H1 (cell line): ENCODE data around the gene NAP1L1. TPM values are rescaled to one million over a fixed set of nuclear protein-coding genes. Genes with fewer than 3 reads are reported as not detected.

ENCODE experiments used
- CTCF ChIA-PET: fragments of 300-600 bp; sonication (Branson Sonifier 250); formaldehyde crosslinking; loops from one replicate; lab custom pipeline; 2021; ENCODE audit not compliant: partially characterized antibody; lab: Charles Lee
- POLR2A ChIA-PET: fragments of 300-600 bp; sonication (Branson Sonifier 250); formaldehyde crosslinking; loops from one replicate; lab custom pipeline; 2021; ENCODE audit warnings: inconsistent platforms; ENCODE audit not compliant: partially characterized antibody; lab: Charles Lee
- DNase-seq, 2 experiments: peaks; one replicate each; pipeline versions ENCODE4 v3.0.0 to v3.0.0-alpha.2; 2010 to 2022; ENCODE audit warnings: low spot score in 2 of 2, low read depth in 1 of 2, mixed read lengths in 1 of 2
- FAIRE-seq: peaks from 2 replicates; lab custom pipeline; 2011; peaks lifted over from hg19 to GRCh38; lab: Jason Lieb, UNC
- H2AFZ ChIP-seq: 2 replicates; pipeline ENCODE4 v1.8.1; 2012; ENCODE audit warnings: low read length, inconsistent platforms
- H2AK5ac ChIP-seq: 2 replicates; pipeline ENCODE4 v1.6.1; 2013; ENCODE audit warnings: low read depth, low read length
- H2BK120ac ChIP-seq: replicated peaks from 2 replicates; pipeline ENCODE3; 2013; ENCODE audit warnings: low read depth, low read length, inconsistent platforms
- H2BK12ac ChIP-seq: 2 replicates; pipeline ENCODE4 v1.6.1; 2013; ENCODE audit warnings: low read depth, low read length
- H2BK15ac ChIP-seq: 2 replicates; pipeline ENCODE4 v1.6.1; 2013; ENCODE audit warnings: low read length
- H2BK20ac ChIP-seq: 2 replicates; pipeline ENCODE4 v1.6.1; 2013; ENCODE audit warnings: low read length
- H2BK5ac ChIP-seq: 2 replicates; pipeline ENCODE4 v1.6.1; 2013; ENCODE audit warnings: low read depth, low read length
- H3K14ac ChIP-seq: 2 replicates; pipeline ENCODE4 v1.6.1; 2013; ENCODE audit warnings: inconsistent platforms; ENCODE audit not compliant: insufficient read length
- H3K18ac ChIP-seq: 2 replicates; pipeline ENCODE4 v1.6.1; 2013; ENCODE audit warnings: low read length; ENCODE audit errors: extremely low read depth
- H3K23ac ChIP-seq: 2 replicates; pipeline ENCODE4 v1.6.1; 2013; ENCODE audit warnings: inconsistent platforms; ENCODE audit not compliant: insufficient read length
- H3K23me2 ChIP-seq: 2 replicates; pipeline ENCODE4 v1.6.1; 2013; ENCODE audit warnings: low read depth, low read length
- H3K27ac ChIP-seq: 2 replicates; pipeline ENCODE4 v1.6.1; 2011; ENCODE audit warnings: low read depth, low read length, inconsistent platforms
- H3K27me3 ChIP-seq, 4 experiments: replicated peaks in 1 of 4; 1 replicate in 1 of 4; 2 replicates in 3 of 4; pipeline versions ENCODE4 v1.6.1 to v1.8.1; 2011 to 2013; ENCODE audit warnings: low read length in 3 of 4, mild to moderate bottlenecking in 3 of 4, inconsistent platforms in 2 of 4, mixed read lengths in 2 of 4, moderate library complexity in 1 of 4; ENCODE audit not compliant: control insufficient read depth in 3 of 4, insufficient read depth in 3 of 4; ENCODE audit errors: extremely low read depth in 1 of 4
- H3K36me3 ChIP-seq, 4 experiments: 2 replicates each; pipeline versions ENCODE4 v1.6.1 to v1.8.1; 2011 to 2013; ENCODE audit warnings: mild to moderate bottlenecking in 4 of 4, low read length in 3 of 4, moderate library complexity in 2 of 4, control low read depth in 1 of 4, inconsistent platforms in 1 of 4; ENCODE audit not compliant: insufficient read depth in 4 of 4, control insufficient read depth in 2 of 4
- H3K4ac ChIP-seq: replicated peaks from 2 replicates; pipeline ENCODE3; 2013; ENCODE audit warnings: low read length, low read depth, mixed read lengths, inconsistent platforms; ENCODE audit not compliant: insufficient read length
- H3K4me1 ChIP-seq, 4 experiments: replicated peaks in 1 of 4; 1 replicate in 1 of 4; 2 replicates in 3 of 4; pipeline versions ENCODE4 v1.6.1 to v1.8.1; 2011 to 2013; ENCODE audit warnings: low read length in 3 of 4, inconsistent platforms in 2 of 4, mixed read lengths in 1 of 4; ENCODE audit not compliant: insufficient read depth in 4 of 4, control insufficient read depth in 3 of 4
- H3K4me2 ChIP-seq, 2 experiments: 2 replicates each; pipeline versions ENCODE4 v1.6.1 to v1.8.1; 2011 to 2013; ENCODE audit warnings: low read depth in 2 of 2, low read length in 2 of 2, control low read depth in 1 of 2, inconsistent platforms in 1 of 2, mild to moderate bottlenecking in 1 of 2; ENCODE audit not compliant: insufficient read depth in 1 of 2
- H3K4me3 ChIP-seq, 4 experiments: fragments of 200-600, 300-600 bp in 1 of 4; sonication (generic), shearing (Covaris generic), sonication (Bioruptor Twin) in 1 of 4; 2 replicates each; pipeline versions ENCODE4 v1.5.1 to v1.8.1; 2011 to 2016; ENCODE audit warnings: low read length in 4 of 4, low read depth in 3 of 4, control low read depth in 2 of 4, inconsistent platforms in 2 of 4, mild to moderate bottlenecking in 2 of 4, mixed read lengths in 1 of 4, moderate library complexity in 1 of 4; ENCODE audit not compliant: insufficient read depth in 2 of 4; ENCODE audit errors: extremely low read depth in 1 of 4
- H3K56ac ChIP-seq: replicated peaks from 2 replicates; pipeline ENCODE3; 2013; ENCODE audit warnings: low read depth, mild to moderate bottlenecking, mixed read lengths, low read length, inconsistent platforms; ENCODE audit not compliant: insufficient read length
- H3K79me1 ChIP-seq: 2 replicates; pipeline ENCODE4 v1.6.1; 2013; ENCODE audit warnings: low read depth, low read length, control low read depth
- H3K79me2 ChIP-seq, 2 experiments: 2 replicates each; pipeline versions ENCODE4 v1.6.1 to v1.8.1; 2012 to 2013; ENCODE audit warnings: low read length in 2 of 2, mild to moderate bottlenecking in 2 of 2, inconsistent platforms in 1 of 2; ENCODE audit not compliant: insufficient read depth in 2 of 2, control insufficient read depth in 1 of 2
- H3K9ac ChIP-seq, 4 experiments: replicated peaks in 1 of 4; 1 replicate in 1 of 4; 2 replicates in 3 of 4; pipeline versions ENCODE4 v1.6.1 to v1.8.1; 2011 to 2013; ENCODE audit warnings: low read depth in 3 of 4, low read length in 3 of 4, control low read depth in 2 of 4, mild to moderate bottlenecking in 2 of 4, moderate library complexity in 2 of 4, inconsistent platforms in 1 of 4; ENCODE audit errors: extremely low read depth in 1 of 4
- H3K9me3 ChIP-seq, 2 experiments: 2 replicates each; pipeline versions ENCODE4 v1.6.1 to v1.8.1; 2012 to 2013; ENCODE audit warnings: mild to moderate bottlenecking in 2 of 2, moderate library complexity in 2 of 2, control low read depth in 1 of 2, inconsistent platforms in 1 of 2, low read depth in 1 of 2, low read length in 1 of 2, mixed read lengths in 1 of 2; ENCODE audit not compliant: insufficient read depth in 2 of 2
- H4K20me1 ChIP-seq, 2 experiments: replicated peaks in 1 of 2; 2 replicates each; pipeline versions ENCODE3 to v1.8.1; 2011 to 2013; ENCODE audit warnings: inconsistent platforms in 2 of 2, low read length in 2 of 2, mild to moderate bottlenecking in 1 of 2; ENCODE audit not compliant: insufficient read depth in 2 of 2, control insufficient read depth in 1 of 2
- H4K5ac ChIP-seq: 2 replicates; pipeline ENCODE4 v1.6.1; 2013; ENCODE audit warnings: low read length, low read depth, mixed read lengths, inconsistent platforms; ENCODE audit not compliant: insufficient read length
- H4K8ac ChIP-seq: 2 replicates; pipeline ENCODE4 v1.8.0; 2013; ENCODE audit warnings: mild to moderate bottlenecking, moderate library complexity, low read length, inconsistent platforms; ENCODE audit not compliant: insufficient read depth; ENCODE audit errors: extremely low read depth
- H4K91ac ChIP-seq: replicated peaks from 2 replicates; pipeline ENCODE3; 2013; ENCODE audit warnings: low read length, mixed read lengths, inconsistent platforms; ENCODE audit not compliant: insufficient read length
- EZH2 ChIP-seq: fragments of 200-600 bp; sonication (generic); IDR thresholded peaks from 2 replicates; pipeline ENCODE4 v1.7.1; 2012; ENCODE audit warnings: low read depth, mild to moderate bottlenecking, moderate library complexity, low read length, inconsistent platforms; ENCODE audit not compliant: severe bottlenecking
- JUND ChIP-seq: IDR thresholded peaks from 2 replicates; pipeline ENCODE4 v1.6.1; 2011; ENCODE audit warnings: mild to moderate bottlenecking, improper control_type of control experiment, low read length
- SP1 ChIP-seq: IDR thresholded peaks from 2 replicates; pipeline ENCODE4 v1.6.1; 2011; ENCODE audit warnings: low read depth, low read length
- WGBS, 2 experiments: shearing (Covaris generic) in 1 of 2; methylation state at CpG; one replicate each; pipeline versions ENCODE4 v1.1.6 to v1.1.7; 2013 to 2015; ENCODE audit warnings: low lambda C conversion rate in 2 of 2, mixed read lengths in 2 of 2, inconsistent platforms in 1 of 2, low coverage in 1 of 2, missing lambda C conversion rate in 1 of 2; ENCODE audit not compliant: insufficient replicate concordance in 2 of 2, insufficient coverage in 1 of 2, insufficient read length in 1 of 2; ENCODE audit errors: extremely low coverage in 1 of 2, missing lambda C conversion rate in 1 of 2; 5-methylcytosine and 5-hydroxymethylcytosine counted together
- polyA plus RNA-seq, 7 experiments: library from polyadenylated mRNA; depleted of rRNA in 3 of 7; stranded (reverse) in 5 of 7; unstranded in 2 of 7; fragments of >200 nt in 5 of 7; fragments of 200-250 nt in 2 of 7; gene quantifications; 1 replicate in 5 of 7; 2 replicates in 1 of 7; 4 replicates in 1 of 7; pipeline versions ENCODE4 v1.2.1 to v1.2.3, GENCODE V29; 2011 to 2013; ENCODE audit warnings: missing spikeins in 2 of 7, mixed read lengths in 2 of 7
- total RNA-seq: library from RNA; stranded (reverse); fragmentation: NEBNext Ultra II Directional; extraction: Animal tissue kit (Norgen Biotek cat#: 25700); gene quantifications from 2 replicates; pipeline ENCODE4 v1.2.1, GENCODE V29; 2021

The NAP1L1 gene
- total and polyA plus RNA-seq, 2 of the 8 experiments (the other 6 are each of a cell fraction or from before 2014, with no cell fraction given) = 202 to 1,159 TPM

DNA sequence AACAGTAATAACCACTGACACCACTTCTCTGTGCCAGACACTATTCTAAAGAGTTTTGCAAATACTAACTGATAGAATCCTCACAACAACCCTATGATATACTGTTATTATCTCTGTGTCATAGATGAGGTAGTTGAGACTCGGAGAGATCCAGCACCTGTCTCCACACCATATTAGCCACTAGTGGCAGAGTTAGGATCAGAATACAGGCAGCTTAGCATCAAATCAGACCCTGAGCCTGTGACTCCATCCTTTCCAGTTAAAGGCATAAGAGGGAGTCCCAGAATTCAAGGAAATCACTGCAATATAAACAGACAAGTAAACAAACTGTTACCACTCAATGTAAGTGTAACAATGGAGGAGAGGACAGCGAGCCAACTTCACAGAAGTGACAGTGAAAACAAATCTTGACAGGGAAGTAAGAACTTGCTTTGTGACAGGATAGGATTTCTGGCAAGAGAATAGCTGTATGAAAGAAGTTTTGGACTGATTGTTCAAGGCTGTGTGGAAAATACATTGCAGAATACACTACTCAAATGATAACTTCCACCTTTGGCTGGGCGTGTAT is 11.7 kb upstream of the NAP1L1 start:
- Histone ChIP-seq H3K36me3 (no peaks in the 10 kb centered on the region), H3K4ac (no peak overlapping the region), H2AK5ac (no peak overlapping the region), H3K14ac (no peak overlapping the region), H3K18ac (no peak overlapping the region), H3K27me3 (no peaks in the 10 kb centered on the region), H3K9me3 (no peaks in the 10 kb centered on the region), H4K8ac (no peak overlapping the region), H3K27ac (no peak overlapping the region), H3K4me2 (no peak overlapping the region), H2BK15ac (no peak overlapping the region), H3K23ac (no peak overlapping the region), H3K4me1 (peaks cover 0 to under 1% (median 0%) of the 10 kb centered on the region in 4 experiments; a peak in 1 of 7 replicates), H2BK120ac (no peak overlapping the region), H4K20me1 (no peaks in the 10 kb centered on the region), H3K23me2 (no peaks in the 10 kb centered on the region), H3K9ac (no peak overlapping the region), H2BK20ac (no peak overlapping the region), H3K79me2 (no peaks in the 10 kb centered on the region), H3K56ac (no peak overlapping the region), H3K79me1 (no peaks in the 10 kb centered on the region), H2BK12ac (no peak overlapping the region), H2AFZ (no peak overlapping the region), H4K91ac (no peak overlapping the region), H3K4me3 (no peak overlapping the region), H4K5ac (no peak overlapping the region), H2BK5ac (no peak overlapping the region)
- no peak for DNase-seq
- FAIRE-seq = no peak
- ChIA-PET CTCF (interaction anchor here (1.7 kb wide), 1 partner anchor 20 kb away, joined by 3 read pairs; no protein-coding TSS in a partner anchor), POLR2A (interaction anchor here (1.1 kb wide), 1 partner anchor 12 kb away, joined by 4 read pairs; the partner anchor contains the start of gene NAP1L1)
- 84% methylated on average over 3 of the region's 3 CpGs; no CpG with 5 or more reads in 1 of the 2 experiments for WGBS, 2 experiments
- no peak for TF ChIP-seq SP1
- TF ChIP-seq EZH2 = no peak
- TF ChIP-seq JUND = no peak
